GM12801 (cell line): ENCODE measurements around the gene ZBTB12.

Source experiments
- TF ChIP-seq, protein P1 (sequence below): IDR thresholded peaks from one replicate; pipeline ENCODE4 v1.5.1; 2011; ENCODE audit warnings: control low read depth; ENCODE audit not compliant: insufficient read length; ENCODE audit errors: extremely low read depth

The ZBTB12 gene

DNA sequence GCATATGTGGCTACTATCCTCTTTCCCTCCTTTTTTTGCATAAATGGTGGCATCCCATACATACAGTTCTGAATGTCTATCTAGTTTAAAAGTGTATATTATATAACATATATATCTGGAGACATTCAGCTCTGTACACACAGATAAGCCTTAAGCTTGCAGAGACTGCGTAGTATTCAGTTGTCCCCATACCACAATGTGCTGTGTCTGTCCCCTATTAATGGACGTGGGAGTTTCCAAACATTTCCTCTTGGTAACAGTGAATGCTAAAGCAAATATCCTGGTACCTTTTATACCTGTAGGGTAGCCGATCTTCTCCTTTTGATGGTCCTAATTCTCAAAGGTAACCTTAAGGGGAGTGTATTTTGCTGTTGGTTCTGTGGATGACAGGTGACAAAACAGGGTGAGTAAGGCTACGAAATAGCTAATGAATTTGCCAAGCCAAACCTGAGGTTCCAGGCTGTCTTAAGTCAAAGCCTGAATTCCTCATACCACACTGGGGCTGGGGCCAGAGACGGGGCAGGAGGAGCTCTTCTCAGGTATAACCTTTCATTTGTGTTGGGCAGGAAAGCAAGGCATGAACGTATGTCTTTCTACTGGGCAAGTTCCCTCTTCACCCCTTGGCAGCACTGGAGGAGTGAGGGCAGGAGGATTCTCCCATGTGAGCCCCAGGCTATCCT, 17.9 kb upstream of the ZBTB12 start:
- TF ChIP-seq, protein P1, sequence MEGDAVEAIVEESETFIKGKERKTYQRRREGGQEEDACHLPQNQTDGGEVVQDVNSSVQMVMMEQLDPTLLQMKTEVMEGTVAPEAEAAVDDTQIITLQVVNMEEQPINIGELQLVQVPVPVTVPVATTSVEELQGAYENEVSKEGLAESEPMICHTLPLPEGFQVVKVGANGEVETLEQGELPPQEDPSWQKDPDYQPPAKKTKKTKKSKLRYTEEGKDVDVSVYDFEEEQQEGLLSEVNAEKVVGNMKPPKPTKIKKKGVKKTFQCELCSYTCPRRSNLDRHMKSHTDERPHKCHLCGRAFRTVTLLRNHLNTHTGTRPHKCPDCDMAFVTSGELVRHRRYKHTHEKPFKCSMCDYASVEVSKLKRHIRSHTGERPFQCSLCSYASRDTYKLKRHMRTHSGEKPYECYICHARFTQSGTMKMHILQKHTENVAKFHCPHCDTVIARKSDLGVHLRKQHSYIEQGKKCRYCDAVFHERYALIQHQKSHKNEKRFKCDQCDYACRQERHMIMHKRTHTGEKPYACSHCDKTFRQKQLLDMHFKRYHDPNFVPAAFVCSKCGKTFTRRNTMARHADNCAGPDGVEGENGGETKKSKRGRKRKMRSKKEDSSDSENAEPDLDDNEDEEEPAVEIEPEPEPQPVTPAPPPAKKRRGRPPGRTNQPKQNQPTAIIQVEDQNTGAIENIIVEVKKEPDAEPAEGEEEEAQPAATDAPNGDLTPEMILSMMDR = no peak

DNA sequence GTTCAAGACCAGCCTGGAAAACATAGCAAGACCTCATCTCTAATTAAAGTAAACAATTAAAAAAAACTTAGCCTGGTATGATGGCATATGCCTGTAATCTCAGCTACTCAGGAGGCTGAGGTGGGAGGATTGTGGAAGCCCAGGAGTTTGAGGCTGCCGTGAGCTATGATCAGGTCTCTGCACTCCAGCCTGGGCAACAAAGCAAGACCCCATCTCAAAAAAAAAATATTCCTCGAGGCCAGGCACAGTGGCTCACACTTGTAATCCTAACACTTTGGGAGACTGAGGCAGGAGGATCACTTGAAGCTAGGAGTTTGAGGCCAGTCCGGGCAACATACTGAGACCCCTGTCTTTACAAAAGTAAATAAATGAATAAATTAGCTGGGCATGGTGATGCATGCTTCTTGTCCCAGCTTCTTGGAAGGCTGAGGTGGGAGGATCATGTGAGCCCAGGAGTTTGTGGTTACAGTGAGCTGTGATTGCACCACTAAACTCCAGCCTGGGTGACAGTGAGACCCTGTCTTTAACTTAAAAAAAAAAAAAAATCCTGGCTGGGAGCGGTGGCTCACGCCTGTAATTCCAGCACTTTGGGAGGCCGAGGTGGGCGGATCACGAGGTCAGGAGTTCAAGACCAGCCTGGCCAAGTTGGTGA, 16.3 kb upstream of the ZBTB12 start:
- TF ChIP-seq, protein P1 = no peak

DNA sequence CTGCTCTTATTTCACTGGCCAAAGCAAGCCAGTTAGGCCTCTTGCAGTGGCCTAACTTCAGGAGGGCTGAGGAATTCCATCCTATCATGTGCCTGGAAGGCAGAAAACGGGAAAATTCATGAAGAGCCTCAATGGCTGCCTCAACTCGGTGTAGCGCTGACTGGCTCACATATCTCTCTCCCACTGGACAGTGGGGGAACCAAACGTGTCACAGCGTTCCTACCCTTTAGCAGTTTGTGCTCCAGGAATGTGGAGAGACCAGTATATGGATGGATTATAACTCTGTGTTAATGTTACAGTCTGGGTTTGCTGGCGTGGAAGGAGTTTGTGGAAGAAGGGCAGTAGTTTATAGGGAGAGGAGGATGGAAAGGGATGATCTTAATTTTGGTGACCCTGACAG, 13.9 kb upstream of the ZBTB12 start:
- TF ChIP-seq, protein P1 = no peak

DNA sequence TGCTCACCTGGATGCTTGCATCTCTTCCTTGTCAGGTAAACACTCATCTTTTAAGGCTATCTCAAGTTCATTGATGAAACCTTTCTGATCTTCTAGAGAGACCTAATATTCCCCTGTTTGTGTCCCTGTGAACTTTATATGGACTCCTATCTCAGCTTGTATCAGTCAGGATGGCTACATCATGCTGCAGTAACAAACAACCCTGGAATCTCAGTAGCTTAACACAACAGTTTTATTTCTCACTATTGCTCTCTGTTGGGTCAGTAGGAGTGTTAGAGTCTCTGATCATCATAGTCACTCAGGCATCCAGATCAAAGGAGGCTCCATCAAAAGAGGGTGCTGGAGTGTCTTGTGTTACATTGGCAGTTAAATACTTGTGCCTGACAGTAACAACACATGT, 13.5 kb upstream of the ZBTB12 start:
- TF ChIP-seq, protein P1 = no peak

DNA sequence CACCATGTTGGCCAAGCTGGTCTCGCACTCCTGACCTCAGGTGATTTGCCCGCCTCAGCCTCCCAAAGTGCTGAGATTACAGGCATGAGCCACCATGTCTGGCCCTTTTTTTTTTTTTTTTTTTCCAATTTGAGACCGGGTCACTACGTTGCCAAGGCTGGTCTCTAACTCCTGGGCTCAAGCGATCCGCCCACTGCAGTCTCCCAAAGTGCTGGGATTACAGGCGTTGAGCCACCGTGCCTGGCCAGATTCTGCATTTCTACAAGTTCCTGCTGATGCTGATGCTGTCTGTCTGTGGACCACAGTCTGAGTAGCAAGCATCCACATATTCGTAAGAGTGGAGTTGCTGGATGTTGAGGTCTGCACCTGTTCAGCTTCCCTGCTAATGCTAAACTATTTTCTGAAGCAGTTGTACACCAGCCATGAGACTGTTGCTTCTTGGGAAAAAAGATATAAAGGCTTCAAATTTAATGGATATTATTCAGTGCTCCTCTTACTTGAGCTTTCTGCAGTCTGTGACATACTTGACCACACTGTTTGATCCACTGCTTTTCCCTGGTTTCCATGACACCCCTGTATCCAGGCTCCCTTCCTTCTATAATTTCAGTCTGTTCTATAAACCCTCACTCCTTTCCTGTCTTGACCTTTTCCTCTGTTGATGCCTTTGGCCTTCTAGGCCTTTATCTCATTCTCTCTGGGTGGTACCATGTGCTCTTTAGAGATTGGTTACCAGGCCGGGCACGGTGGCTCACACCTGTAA, 10.1 kb upstream of the ZBTB12 start:
- TF ChIP-seq, protein P1 = no peak

DNA sequence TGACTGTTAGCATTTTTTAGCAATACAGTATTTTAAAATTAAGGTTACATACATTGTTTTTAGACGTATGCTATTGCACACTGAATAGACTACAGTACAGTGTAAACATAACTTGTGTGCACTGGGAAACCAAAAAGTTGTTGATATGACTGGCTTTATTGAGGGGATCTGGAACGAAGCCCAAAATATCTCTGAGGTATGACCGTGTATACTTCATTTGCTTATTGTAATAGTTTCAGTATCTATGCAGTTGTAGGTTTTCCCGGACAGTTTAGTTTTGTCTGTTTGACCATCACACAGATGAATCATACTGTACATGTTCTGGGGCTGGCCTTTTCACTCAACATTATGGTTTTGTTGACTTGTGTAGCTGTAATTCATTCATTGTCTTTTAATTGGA, 6.9 kb upstream of the ZBTB12 start:
- TF ChIP-seq, protein P1 = no peak

DNA sequence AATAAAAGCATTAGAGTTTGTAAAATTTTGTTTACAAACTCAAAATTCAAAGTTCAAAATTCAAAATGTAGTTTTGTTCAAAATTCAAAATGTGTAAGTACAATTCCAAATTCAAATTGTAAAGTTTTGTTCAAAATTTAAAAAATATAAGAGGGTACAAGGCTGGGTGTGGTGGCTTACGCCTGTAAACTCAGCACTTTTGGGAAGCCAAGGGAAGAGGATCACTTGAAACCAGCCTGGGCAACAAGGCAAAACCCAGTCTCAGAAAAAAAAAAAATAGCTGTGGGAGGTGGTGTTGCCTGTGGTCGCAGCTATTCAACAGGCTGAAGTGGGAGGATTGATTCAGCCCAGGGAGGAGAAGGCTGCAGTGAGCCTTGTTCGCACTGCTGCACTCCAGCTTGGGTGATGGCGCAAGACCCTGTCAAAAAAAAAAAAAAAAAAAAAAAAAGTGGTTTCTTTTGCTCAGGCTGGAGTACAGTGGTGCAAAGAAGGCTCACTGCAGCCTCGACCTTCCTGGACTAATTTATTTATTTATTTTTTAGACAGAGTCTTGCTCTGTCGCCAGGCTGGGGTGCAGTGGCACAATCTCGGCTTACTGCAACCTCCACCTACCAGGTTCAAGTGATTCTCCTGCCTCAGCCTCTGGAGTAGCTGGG, 5.4 kb upstream of the ZBTB12 start:
- TF ChIP-seq, protein P1 = no peak
